K562 (cell line): Measurements from ENCODE around the gene ACTR3C. TPM values are rescaled to one million over a fixed set of nuclear protein-coding genes. Genes with fewer than 3 reads are reported as not detected.

Experiments used
- ADNP ChIP-seq: fragments of 200-800 bp; sonication (Bioruptor generic); IDR thresholded peaks from 2 replicates; pipeline ENCODE4 v1.6.1; 2016; ENCODE audit warnings: missing genetic modification characterization, missing compliant biosample characterization
- BDP1 ChIP-seq: IDR thresholded peaks from 3 replicates; pipeline ENCODE4 v1.6.1; 2011; ENCODE audit not compliant: insufficient read length, insufficient read depth
- CHD1 ChIP-seq: fragments of 200-600 bp; sonication (generic); IDR thresholded peaks from one replicate; pipeline ENCODE4 v1.6.1; 2012; ENCODE audit warnings: mild to moderate bottlenecking, moderate library complexity, low read length, inconsistent platforms
- E2F4 ChIP-seq: sonication (generic); formaldehyde crosslinking; IDR thresholded peaks from 2 replicates; pipeline ENCODE4 v1.8.0; 2022; ENCODE audit warnings: mild to moderate bottlenecking, low read depth, missing genetic modification reagents
- GABPB2 ChIP-seq: fragments of 250-450 bp; sonication (Bioruptor Pico); conservative IDR thresholded peaks from 2 replicates; pipeline ENCODE4 v1.5.1; 2021; ENCODE audit warnings: mild to moderate bottlenecking
- ILK ChIP-seq: fragments of 450-650 bp; IDR thresholded peaks from 2 replicates; pipeline ENCODE4 v1.6.1; 2016; ENCODE audit warnings: missing genetic modification characterization, low read depth, mild to moderate bottlenecking, missing compliant biosample characterization, moderate library complexity, borderline replicate concordance
- IRF2 ChIP-seq: sonication (generic); formaldehyde crosslinking; IDR thresholded peaks from 2 replicates; pipeline ENCODE4 v1.8.1; 2022; ENCODE audit warnings: mild to moderate bottlenecking, missing genetic modification reagents
- MAZ ChIP-seq, 2 experiments: fragments of 450-650 bp in 1 of 2; sonication (generic) in 1 of 2; formaldehyde crosslinking; IDR thresholded peaks in 1 of 2; conservative IDR thresholded peaks in 1 of 2; 2 replicates each; pipeline versions ENCODE4 v1.4.0 to v1.5.0; 2020; ENCODE audit warnings: mild to moderate bottlenecking in 1 of 2, missing genetic modification reagents in 1 of 2
- NR1H2 ChIP-seq: sonication (generic); formaldehyde crosslinking; IDR thresholded peaks from 2 replicates; pipeline ENCODE4 v1.4.0; 2020; ENCODE audit warnings: mild to moderate bottlenecking, missing genetic modification reagents
- SMARCA5 ChIP-seq: fragments of 450-650 bp; IDR thresholded peaks from 2 replicates; pipeline ENCODE4 v1.6.1; 2016
- SNIP1 ChIP-seq: fragments of 450-650 bp; IDR thresholded peaks from 2 replicates; pipeline ENCODE4 v1.7.1; 2017; ENCODE audit warnings: low read depth, mild to moderate bottlenecking
- SRSF1 ChIP-seq: fragments of 200-400 bp; formaldehyde crosslinking; IDR thresholded peaks from 2 replicates; pipeline ENCODE4 v1.6.1; 2017; ENCODE audit warnings: mild to moderate bottlenecking, low read depth, low read length, moderate library complexity
- TAF7 ChIP-seq: fragments of 450-650 bp; IDR thresholded peaks from 2 replicates; pipeline ENCODE4 v1.6.1; 2016; ENCODE audit warnings: missing genetic modification characterization, missing compliant biosample characterization
- ZFP30 ChIP-seq: fragments of 250-450 bp; sonication (Bioruptor Pico); IDR thresholded peaks from 2 replicates; pipeline ENCODE4 v1.8.0; 2022; ENCODE audit warnings: moderate library complexity, mild to moderate bottlenecking, inconsistent platforms, borderline replicate concordance
- ZNF224 ChIP-seq: sonication (generic); formaldehyde crosslinking; IDR thresholded peaks from 2 replicates; pipeline ENCODE4 v1.8.0; 2022; ENCODE audit warnings: mild to moderate bottlenecking, missing genetic modification reagents
- ZNF592 ChIP-seq: fragments of 450-650 bp; IDR thresholded peaks from 2 replicates; pipeline ENCODE4 v1.6.1; 2017; ENCODE audit warnings: antibody characterized with exemption, mild to moderate bottlenecking
- polyA plus RNA-seq, 8 experiments: library from polyadenylated mRNA; depleted of rRNA in 4 of 8; stranded (reverse) in 5 of 8; unstranded in 3 of 8; fragments of >200 nt; fragmentation: Nextera tagmentation in 2 of 8; fragmentation: Illumina TruSeq in 1 of 8; extraction: Ambion mirVana in 2 of 8; extraction: Trizol in 1 of 8; gene quantifications; 2 replicates each; pipeline versions ENCODE4 v1.2.1 to v1.2.3, GENCODE V29; 2011 to 2014; ENCODE audit warnings: inconsistent platforms in 1 of 8, missing spikeins in 1 of 8
- total RNA-seq, 7 experiments: library from RNA; depleted of rRNA in 6 of 7; stranded (reverse); fragments of >200 nt in 6 of 7; fragmentation: Illumina TruSeq in 2 of 7; extraction: Trizol in 2 of 7; gene quantifications; 2 replicates each; pipeline versions ENCODE4 v1.2.1 to v1.2.3, GENCODE V29; 2011 to 2021; ENCODE audit warnings: low replicate concordance in 1 of 7

The ACTR3C gene
- total and polyA plus RNA-seq, 9 of the 15 experiments (the other 6 are each of a cell fraction or from before 2014, with no cell fraction given): 9.0 to 35.4 (median 13.3) TPM

GRCh38 chr7:150359622-150360362, 36.4 kb upstream of the ACTR3C start (continued):
- TF ChIP-seq ZNF592 (no peak), ZNF224 (CRISPR knock-in tag) (peak; percentile 78; the same call in 1 of the 2 replicates), ILK (tag) (no peak), SNIP1 (0 out of 2 replicates have a peak, but pooled peaks have one; percentile 30), TAF7 (no peak; the same call in 1 of the 2 replicates), IRF2 (0 out of 2 replicates have a peak, but pooled peaks have one; percentile 6), CHD1 (no peak), ZFP30 (no peak), GABPB2 (CRISPR knock-in tag) (no peak), SMARCA5 (peak; percentile 86), ADNP (tag) (peak; percentile 86), MAZ (CRISPR knock-in tag; conservative IDR thresholded peaks at IDR 0.05 in 1 of 2, IDR thresholded peaks at IDR 0.05 in 1 of 2) (no peak), BDP1 (no peak), NR1H2 (CRISPR knock-in tag) (no peak), E2F4 (CRISPR knock-in tag) (peak; percentile 26; the same call in 1 of the 2 replicates), SRSF1 (no peak)
